Neural cell (in vitro differentiated cells): Measurements from ENCODE around the gene HS1BP3.

Experiments
- CTCF ChIP-seq: fragments of 450-650 bp; IDR thresholded peaks from 2 replicates; pipeline ENCODE4 v1.5.1; 2014; ENCODE audit warnings: antibody characterized with exemption, mild to moderate bottlenecking, moderate library complexity; ENCODE audit not compliant: poor library complexity, severe bottlenecking
- REST ChIP-seq: IDR thresholded peaks from 2 replicates; pipeline ENCODE4 v1.6.1; 2012; ENCODE audit warnings: borderline replicate concordance

GRCh38 chr2:20607446-20607845, 43.5 kb downstream of the HS1BP3 start:
- TF ChIP-seq REST = no peak
- no peak for TF ChIP-seq CTCF
